Small intestine (tissue), 7 donors: ENCODE measurements around the gene PNPO. TPM values are rescaled to one million over a fixed set of nuclear protein-coding genes. Genes with fewer than 3 reads are reported as not detected.
"Not testable (repeated sequence)": the region's sequence is repeated elsewhere in the genome, so short reads cannot be mapped to it uniquely, and the experiment has no call there.

Source experiments
- DNase-seq, 2 donors: peaks; one replicate each; pipeline versions ENCODE4 v3.0.0 to v3.0.0-alpha.2; 2013
- FAIRE-seq: peaks from 2 replicates; lab custom pipeline; 2012; peaks lifted over from hg19 to GRCh38; lab: Jason Lieb, UNC
- H3K27ac ChIP-seq, 3 donors: one replicate each; pipeline ENCODE4 v1.5.1; 2013; ENCODE audit warnings: low read length in 2 of 3, mild to moderate bottlenecking in 2 of 3, control low read depth in 1 of 3, inconsistent platforms in 1 of 3, low read depth in 1 of 3, moderate library complexity in 1 of 3
- H3K27me3 ChIP-seq, 3 donors: one replicate each; pipeline ENCODE4 v1.6.1; 2013; ENCODE audit warnings: low read length in 3 of 3, inconsistent platforms in 1 of 3; ENCODE audit not compliant: control insufficient read depth in 3 of 3, insufficient read depth in 3 of 3
- H3K36me3 ChIP-seq, 3 donors: one replicate each; pipeline ENCODE4 v1.6.1; 2013; ENCODE audit warnings: low read length in 3 of 3, inconsistent platforms in 1 of 3, low read depth in 1 of 3, mild to moderate bottlenecking in 1 of 3, moderate library complexity in 1 of 3; ENCODE audit not compliant: control insufficient read depth in 3 of 3, insufficient read depth in 2 of 3
- H3K4me1 ChIP-seq, 3 donors: one replicate each; pipeline ENCODE4 v1.6.1; 2013; ENCODE audit warnings: low read length in 2 of 3, inconsistent platforms in 1 of 3, low read depth in 1 of 3, mild to moderate bottlenecking in 1 of 3, moderate library complexity in 1 of 3; ENCODE audit not compliant: control insufficient read depth in 3 of 3, insufficient read depth in 2 of 3
- H3K4me3 ChIP-seq, 3 donors: one replicate each; pipeline ENCODE4 v1.5.1; 2013; ENCODE audit warnings: low read length in 3 of 3, control low read depth in 1 of 3, inconsistent platforms in 1 of 3, low read depth in 1 of 3, mild to moderate bottlenecking in 1 of 3, moderate library complexity in 1 of 3
- H3K9me3 ChIP-seq, 2 donors: one replicate each; pipeline ENCODE4 v1.6.1; 2013; ENCODE audit warnings: low read depth in 1 of 2, low read length in 1 of 2; ENCODE audit not compliant: control insufficient read depth in 2 of 2, insufficient read depth in 1 of 2
- WGBS, 3 donors: extraction: QIAGEN DNeasy Blood & Tissue Kit; methylation state at CpG; one replicate each; pipeline ENCODE4 v1.1.7; 2013; 5-methylcytosine and 5-hydroxymethylcytosine counted together
- polyA plus RNA-seq, 4 donors: library from polyadenylated mRNA; stranded (reverse) in 3 of 4; unstranded in 1 of 4; fragments of 200-250 nt in 3 of 4; fragments of 120-200 nt in 1 of 4; gene quantifications; one replicate each; pipeline versions ENCODE4 v1.2.1 to v1.2.3, GENCODE V29; 2013
- donor health status: healthy with polysubstance abuse.
- donor health status: control.
- donor health status: control.
- donor health status: Bipolar disorder and iron deficiency.
- donor health status: healthy.

The PNPO gene
- polyA plus RNA-seq, 4 donors = 10.8 to 49.1 (median 19.1) TPM

DNA sequence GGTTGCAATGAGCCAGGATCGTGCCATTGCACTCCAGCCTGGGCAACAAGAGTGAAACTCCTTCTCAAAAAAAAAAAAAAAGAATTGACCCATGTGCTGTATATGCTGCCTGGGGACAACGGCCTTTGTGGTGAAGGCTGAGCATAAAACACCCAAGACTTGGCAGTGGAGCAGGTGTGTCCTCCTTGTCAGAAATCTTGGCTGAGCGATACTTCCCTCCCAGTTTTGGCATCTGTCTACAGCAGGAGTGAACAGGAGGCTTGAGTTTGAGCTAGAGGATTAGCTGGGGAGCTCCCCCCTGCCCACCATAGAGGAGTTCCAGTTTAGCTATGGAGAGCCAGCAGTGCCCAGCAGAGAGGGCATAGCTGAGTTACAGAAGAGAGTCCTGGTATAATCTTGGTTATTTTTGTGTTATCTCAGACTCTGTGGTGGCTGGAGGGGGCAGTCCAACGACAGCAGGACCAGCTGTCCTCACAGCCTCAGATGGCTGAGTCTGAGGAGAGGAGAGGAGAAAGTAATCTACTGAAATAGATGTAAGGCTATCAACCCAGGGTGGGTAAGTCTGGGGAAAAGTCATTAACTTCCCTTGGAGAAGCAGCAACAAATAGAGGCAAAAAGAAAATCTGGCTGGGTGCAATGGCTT, 26.9 kb upstream of the PNPO start:
- H3K27ac ChIP-seq = no peak overlapping the region
- DNase-seq (no peak), FAIRE-seq (no peak)
- no peaks in the 10 kb centered on the region for H3K9me3 ChIP-seq
- WGBS, 3 donors = 39 to 67% (median 51%) methylated on average over 4 of the region's 4 CpGs
- peaks cover 3 to 30% (median 4%) of the 10 kb centered on the region in 3 donors for H3K36me3 ChIP-seq
- H3K4me1 ChIP-seq = no peaks in the 10 kb centered on the region
- no peaks in the 10 kb centered on the region for H3K27me3 ChIP-seq
- no peak overlapping the region for H3K4me3 ChIP-seq

DNA sequence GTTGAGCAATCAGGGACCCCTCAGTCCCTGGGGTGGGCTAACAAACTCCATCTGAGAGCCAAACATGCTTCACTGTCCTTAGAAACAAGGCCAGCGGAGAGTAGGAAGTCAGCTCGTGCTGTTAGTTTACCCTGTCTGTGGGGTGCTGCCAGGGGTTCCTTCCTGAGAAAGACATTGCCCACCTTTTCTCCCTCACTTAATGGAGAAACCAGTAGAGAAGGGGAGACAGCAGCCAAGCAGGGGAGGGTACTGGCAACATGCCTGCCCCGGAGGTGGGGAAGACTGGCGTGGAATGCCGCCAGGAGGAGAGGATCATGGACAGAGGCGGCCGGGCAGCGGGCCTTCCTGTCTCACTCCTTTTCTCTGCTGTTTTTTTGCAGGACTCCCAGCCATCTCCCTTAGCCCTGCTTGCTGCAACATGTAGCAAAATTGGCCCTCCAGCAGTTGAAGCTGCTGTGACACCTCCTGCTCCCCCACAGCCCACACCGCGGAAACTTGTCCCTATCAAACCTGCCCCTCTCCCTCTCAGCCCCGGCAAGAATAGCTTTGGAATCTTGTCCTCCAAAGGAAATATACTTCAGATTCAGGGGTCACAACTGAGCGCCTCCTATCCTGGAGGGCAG, 25.5 kb upstream of the PNPO start:
- DNase-seq = no peak
- Histone ChIP-seq H3K4me1 (no peaks in the 10 kb centered on the region), H3K9me3 (no peaks in the 10 kb centered on the region), H3K27ac (no peak overlapping the region), H3K36me3 (peaks cover 3 to 30% (median 4%) of the 10 kb centered on the region in 3 donors), H3K4me3 (no peak overlapping the region), H3K27me3 (no peaks in the 10 kb centered on the region)
- FAIRE-seq = no peak
- WGBS, 3 donors = 88 to 91% (median 90%) methylated on average over 12 of the region's 12 CpGs

DNA sequence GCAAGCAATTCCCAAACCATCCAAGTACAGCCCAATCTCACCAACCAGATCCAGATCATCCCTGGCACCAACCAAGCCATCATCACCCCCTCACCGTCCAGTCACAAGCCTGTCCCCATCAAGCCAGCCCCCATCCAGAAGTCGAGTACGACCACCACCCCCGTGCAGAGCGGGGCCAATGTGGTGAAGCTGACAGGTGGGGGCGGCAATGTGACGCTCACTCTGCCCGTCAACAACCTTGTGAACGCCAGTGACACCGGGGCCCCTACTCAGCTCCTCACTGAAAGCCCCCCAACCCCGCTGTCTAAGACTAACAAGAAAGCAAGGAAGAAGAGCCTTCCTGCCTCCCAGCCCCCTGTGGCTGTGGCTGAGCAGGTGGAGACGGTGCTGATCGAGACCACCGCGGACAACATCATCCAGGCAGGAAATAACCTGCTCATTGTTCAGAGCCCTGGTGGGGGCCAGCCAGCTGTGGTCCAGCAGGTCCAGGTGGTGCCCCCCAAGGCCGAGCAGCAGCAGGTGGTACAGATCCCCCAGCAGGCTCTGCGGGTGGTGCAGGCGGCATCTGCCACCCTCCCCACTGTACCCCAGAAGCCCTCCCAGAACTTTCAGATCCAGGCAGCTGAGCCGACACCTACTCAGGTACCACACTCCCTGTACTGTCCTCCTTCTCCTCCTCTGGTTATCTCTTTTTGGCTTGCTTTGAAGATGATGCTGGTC, 24.7 kb upstream of the PNPO start:
- 92 to 94% (median 93%) methylated on average over 19 of the region's 19 CpGs for WGBS, 3 donors
- peaks cover 3 to 35% (median 4%) of the 10 kb centered on the region in 3 donors for H3K36me3 ChIP-seq
- no peak overlapping the region for H3K4me3 ChIP-seq
- no peak overlapping the region for H3K27ac ChIP-seq
- no peaks in the 10 kb centered on the region for H3K4me1 ChIP-seq
- FAIRE-seq (no peak), DNase-seq (no peak)
- no peaks in the 10 kb centered on the region for H3K27me3 ChIP-seq
- H3K9me3 ChIP-seq = no peaks in the 10 kb centered on the region

DNA sequence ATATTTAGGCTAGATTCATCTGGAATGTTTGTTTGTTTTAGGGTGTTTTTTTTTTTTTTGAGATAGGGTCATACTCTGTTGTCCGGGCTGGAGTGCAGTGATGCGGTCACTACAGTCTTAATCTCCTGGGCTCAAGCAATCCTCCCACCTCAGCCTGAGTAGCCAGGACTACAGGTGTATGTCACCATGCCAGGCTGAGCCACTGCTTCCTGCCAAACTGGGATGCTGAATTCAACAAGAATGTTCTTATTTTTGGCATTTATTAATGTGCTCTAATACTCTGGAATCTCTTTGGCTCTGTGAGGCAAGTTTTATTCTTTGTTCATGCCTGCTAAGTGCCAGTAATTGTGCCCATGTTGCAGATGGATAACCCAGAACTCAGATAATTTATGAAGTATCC, 23.8 kb upstream of the PNPO start:
- FAIRE-seq (no peak), DNase-seq (no peak)
- WGBS, 3 donors = 80 to 89% (median 89%) methylated on average over 2 of the region's 2 CpGs
- H3K4me3 ChIP-seq = no peak overlapping the region
- no peaks in the 10 kb centered on the region for H3K9me3 ChIP-seq
- no peaks in the 10 kb centered on the region for H3K27me3 ChIP-seq
- no peak overlapping the region for H3K27ac ChIP-seq
- no peaks in the 10 kb centered on the region for H3K4me1 ChIP-seq
- peaks cover 3 to 37% (median 4%) of the 10 kb centered on the region in 3 donors for H3K36me3 ChIP-seq

DNA sequence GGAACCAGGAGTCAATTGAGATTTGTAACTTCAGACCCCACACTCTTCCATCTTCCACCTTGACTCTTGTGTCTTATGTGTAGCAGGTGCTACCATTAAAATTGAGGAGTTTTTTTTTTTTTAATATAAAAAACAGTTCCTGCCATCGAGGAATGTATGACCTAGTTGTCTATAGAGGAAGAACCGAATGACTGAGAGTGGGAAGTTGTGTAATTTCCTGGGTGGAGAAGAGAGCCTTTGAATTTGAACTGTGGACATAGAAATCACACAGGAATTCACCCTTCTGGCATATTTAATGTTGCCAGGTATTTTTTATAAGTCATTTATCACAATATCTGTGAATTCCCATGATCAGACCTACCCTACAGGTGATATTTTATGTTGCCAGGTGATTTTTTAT, 23.4 kb upstream of the PNPO start:
- FAIRE-seq (no peak), DNase-seq (no peak)
- Histone ChIP-seq H3K36me3 (peaks cover 3 to 41% (median 4%) of the 10 kb centered on the region in 3 donors), H3K4me1 (no peaks in the 10 kb centered on the region), H3K27ac (no peak overlapping the region), H3K27me3 (no peaks in the 10 kb centered on the region), H3K4me3 (no peak overlapping the region), H3K9me3 (no peaks in the 10 kb centered on the region)
- WGBS, 3 donors = 58 to 72% (median 68%) methylated on average over 2 of the region's 2 CpGs

DNA sequence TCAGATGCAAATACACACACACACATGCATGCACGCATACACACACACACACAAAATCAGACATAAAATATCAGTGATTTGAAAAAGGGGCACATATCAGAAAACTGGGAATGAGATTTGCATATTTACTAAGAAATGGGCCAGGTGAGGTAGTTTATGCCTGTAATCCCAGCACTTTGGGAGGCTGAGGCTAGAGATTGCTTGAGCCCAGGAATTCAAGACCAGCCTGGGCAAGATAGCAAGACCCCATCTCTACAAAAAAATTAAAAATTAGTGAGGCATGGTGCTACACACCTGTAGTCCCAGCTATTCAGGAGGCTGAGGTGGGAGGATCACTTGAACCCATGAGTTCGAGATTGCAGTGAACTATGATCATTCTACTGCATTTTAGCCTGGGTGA, 22.4 kb upstream of the PNPO start:
- Histone ChIP-seq H3K9me3 (no peaks in the 10 kb centered on the region), H3K36me3 (peaks cover 3 to 50% (median 6%) of the 10 kb centered on the region in 3 donors), H3K4me1 (no peaks in the 10 kb centered on the region), H3K4me3 (no peak overlapping the region), H3K27ac (no peak overlapping the region), H3K27me3 (no peaks in the 10 kb centered on the region)
- DNase-seq (no peak), FAIRE-seq (no peak)
- 92 to 96% (median 92%) methylated on average over 2 of the region's 2 CpGs for WGBS, 3 donors

DNA sequence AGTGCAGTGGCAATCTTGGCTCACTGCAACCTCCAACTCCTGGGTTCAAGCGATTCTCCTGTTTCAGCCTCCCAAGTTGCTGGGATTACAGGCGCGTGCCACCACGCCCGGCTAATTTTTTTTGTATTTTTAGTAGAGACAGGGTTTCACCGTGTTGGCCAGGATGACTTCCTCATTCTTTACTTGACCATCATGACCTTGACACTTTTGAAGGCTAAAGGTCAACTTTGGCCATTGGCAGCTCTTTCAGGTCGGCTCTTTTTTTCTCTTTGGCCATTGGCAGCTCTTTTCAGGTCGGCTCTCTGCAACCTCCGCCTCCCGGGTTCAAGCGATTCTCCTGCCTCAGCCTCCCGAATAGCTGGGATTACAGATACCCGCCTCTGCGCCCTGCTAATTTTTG, 21.5 kb upstream of the PNPO start:
- H3K4me3 ChIP-seq, FAIRE-seq, H3K9me3 ChIP-seq, H3K27me3 ChIP-seq, H3K4me1 ChIP-seq, DNase-seq, H3K27ac ChIP-seq: not testable (repeated sequence)
- peaks cover 3 to 51% (median 7%) of the 10 kb centered on the region in 3 donors for H3K36me3 ChIP-seq
- WGBS, 3 donors = 93 to 95% (median 95%) methylated on average over 14 of the region's 14 CpGs

DNA sequence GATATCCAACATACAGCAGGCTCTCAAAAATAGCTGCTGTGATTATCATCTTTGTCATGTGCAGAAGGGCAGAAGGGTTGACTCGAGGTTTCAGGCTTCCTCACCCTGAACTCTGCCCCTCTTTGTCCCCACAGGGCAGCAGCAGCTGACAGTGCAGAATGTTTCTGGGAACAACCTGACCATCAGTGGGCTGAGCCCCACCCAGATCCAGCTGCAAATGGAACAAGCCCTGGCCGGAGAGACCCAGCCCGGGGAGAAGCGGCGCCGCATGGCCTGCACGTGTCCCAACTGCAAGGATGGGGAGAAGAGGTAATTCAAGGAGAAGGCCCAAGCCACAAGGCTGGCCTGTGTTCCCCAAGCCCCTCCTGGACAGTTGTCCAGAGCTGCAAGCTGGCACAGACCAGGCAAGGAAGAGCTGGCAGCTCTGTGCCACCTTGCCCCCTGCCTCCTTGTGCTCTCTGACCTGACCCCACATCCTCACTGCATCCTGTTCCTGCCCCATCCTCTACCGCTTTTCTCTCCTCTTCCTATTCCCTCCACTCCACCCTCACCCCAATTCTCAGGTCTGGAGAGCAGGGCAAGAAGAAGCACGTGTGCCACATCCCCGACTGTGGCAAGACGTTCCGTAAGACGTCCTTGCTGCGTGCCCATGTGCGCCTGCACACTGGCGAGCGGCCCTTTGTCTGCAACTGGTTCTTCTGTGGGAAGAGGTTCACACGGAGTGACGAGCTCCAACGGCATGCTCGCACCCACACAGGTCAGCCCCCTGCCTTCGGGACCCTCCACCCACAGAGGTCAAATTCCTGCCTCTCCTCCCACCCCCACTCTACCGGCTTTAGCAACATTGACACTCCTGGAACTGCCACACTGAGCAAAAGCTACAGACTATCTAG, 16.3 kb upstream of the PNPO start:
- Histone ChIP-seq H3K9me3 (no peaks in the 10 kb centered on the region), H3K27ac (no peak overlapping the region), H3K4me1 (peaks cover 0 to 6% (median 2%) of the 10 kb centered on the region in 3 donors), H3K27me3 (no peaks in the 10 kb centered on the region), H3K36me3 (peaks cover 18 to 73% (median 19%) of the 10 kb centered on the region in 3 donors), H3K4me3 (no peak overlapping the region)
- DNase-seq = no peak
- WGBS, 3 donors = 91 to 95% (median 94%) methylated on average over 23 of the region's 23 CpGs
- FAIRE-seq = no peak
